ENCODE measurements around the gene HMG20A.
"Not testable (repeated sequence)": the region's sequence is repeated elsewhere in the genome, so short reads cannot be mapped to it uniquely, and the experiment has no call there.

HMG20A gene

DNA sequence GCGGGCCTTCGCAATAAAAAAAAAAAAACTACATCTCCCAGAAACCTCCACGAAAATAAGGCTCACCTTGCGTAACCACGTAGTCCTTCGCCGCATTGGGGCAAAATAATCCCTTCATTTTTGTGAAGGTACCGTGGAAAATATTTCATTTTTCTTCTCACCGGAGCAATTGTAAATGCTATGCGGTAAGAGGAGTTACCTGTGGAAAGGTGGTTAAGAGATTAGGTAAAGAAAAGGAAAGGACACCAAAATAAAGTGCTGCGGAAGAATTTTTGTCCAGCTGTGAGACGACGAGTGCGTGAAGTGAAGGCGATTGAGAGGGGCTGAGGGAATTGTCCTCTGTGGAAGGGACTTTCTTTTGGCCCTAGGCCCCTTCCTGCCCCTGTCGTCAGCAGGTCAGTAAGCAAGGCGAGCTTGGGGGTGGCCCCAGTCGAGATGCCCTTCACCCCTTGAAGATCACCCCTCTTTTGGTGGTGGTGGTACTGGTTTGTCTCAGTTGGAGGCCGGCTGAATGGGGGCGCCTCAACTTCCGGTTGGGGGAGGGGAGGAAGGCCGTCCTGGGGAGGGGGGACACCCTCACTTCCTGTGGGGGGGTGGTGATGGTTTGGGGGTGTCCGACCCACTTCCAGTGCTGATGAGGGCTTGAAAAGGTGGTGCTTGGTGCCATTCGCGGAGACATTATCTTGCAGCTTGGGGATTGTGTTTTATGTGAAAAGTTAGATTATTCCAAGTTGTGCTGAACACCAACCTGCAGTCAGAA lies at the start of gene HMG20A:
Gene HMG20A (plus strand): TSS at position 279 of the 760 bp plus-strand sequence. CDS start 37,520 bp downstream, outside the sequence.
- DNase-seq (ENCODE audit: low spot score), result peak; percentile 76

DNA sequence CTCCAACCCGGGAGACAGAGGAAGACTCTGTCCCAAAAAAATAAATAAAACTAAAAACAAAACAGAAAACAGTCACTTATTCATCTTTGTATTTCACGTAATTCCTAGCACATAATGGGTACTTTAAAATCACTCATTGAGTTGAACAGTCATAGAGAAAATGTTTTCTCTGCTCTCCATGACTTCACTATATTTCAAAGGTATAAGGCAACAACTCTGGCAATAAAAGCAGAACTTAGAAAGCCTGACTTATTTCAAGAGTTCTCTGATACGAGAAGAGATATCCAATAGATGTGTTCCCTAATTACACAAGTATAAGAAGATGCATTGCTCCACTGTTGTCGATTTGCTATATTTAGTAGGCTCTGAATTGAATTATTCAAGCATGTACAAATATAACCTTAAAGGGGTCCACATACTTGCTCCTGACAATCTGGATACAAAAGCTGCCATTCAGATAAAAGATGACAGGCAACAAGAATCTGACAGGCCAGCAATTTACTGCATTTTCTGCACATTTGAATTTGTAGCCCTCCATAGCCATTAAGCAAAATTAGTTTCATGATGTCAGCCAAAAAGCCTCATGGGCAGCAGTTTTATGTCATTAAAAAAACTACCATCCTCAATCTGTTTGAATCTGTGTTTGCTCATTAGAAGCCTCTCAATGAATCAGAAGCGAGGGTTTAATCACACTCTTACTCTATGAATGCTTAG lies 48.7 kb upstream of the HMG20A start:
- no peak for DNase-seq (ENCODE audit: low spot score)

DNA sequence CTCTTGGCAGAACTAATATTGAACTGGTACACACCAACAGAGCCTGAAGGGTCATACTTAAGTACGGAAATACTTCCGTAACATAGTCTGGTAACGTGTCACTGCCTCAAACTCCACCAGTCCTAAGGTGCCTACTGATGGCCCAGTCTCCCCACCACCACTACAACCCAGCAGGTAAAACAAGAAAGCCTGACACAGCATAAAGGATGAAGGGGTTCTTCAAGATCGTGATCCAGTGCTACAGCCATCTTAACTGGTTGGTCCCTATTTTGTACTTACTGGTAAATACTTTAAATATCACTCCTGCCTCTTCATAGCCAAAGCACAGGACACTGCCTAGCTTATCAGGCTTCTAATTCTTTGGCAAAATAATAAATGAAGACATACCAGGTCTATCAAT lies 47.2 kb upstream of the HMG20A start:
- no peak for DNase-seq (ENCODE audit: low spot score)

DNA sequence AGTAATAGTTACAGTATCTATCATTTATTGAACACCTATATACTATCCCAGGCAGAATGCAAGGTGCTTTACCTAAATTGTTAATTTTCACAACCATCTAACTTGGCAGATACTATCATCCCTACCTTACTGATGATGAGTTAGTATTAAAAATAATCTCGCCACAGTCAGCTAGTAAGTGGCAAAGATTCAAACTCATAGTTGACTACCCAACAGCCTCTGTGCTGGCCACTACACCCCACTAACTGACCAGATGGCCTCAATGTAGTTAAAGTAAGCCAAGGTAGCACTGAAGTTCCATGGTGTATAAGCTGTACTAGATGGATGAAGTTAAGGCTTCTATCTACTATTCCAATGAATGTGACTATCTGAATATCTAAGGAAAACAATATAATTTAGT lies 45.6 kb upstream of the HMG20A start:
- no peak for DNase-seq (ENCODE audit: low spot score)

DNA sequence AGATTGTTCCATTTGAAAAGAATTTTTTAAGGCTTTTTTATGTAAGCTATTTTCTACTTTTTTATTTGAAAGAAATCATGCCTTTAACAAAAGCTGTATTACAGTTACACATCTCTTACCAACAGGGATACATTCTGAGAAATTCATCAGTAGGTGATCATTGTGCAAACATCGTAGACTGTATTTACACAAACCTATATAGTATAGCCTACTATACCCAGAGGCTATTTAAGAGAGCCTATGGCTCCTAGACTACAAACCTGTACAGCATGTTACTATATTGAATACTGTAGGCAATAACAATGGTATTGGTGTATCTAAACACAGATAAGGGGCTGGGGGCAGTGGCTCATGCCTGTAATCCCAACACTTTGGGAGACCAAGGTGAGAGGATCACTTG lies 43.9 kb upstream of the HMG20A start:
- no peak for DNase-seq (ENCODE audit: low spot score)

DNA sequence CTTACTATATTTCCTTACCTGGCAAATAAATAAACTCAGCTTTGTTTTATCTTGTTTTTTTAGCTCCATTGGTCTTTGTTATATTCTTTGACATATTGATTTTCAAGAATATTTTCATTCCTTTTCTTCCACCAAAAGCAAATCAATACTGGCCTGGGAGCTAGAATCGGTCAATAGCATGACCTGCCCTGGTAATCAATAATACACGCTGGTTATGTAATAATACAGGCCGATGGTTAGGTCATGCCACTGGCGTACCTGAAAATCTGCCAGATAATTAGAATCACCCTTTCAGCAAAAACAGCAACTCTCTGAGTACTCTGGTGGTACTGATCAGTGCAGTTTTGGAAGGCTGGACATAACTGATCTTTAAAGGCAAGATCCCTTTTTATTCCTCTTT lies 40.7 kb upstream of the HMG20A start:
- DNase-seq (ENCODE audit: low spot score), result no peak

DNA sequence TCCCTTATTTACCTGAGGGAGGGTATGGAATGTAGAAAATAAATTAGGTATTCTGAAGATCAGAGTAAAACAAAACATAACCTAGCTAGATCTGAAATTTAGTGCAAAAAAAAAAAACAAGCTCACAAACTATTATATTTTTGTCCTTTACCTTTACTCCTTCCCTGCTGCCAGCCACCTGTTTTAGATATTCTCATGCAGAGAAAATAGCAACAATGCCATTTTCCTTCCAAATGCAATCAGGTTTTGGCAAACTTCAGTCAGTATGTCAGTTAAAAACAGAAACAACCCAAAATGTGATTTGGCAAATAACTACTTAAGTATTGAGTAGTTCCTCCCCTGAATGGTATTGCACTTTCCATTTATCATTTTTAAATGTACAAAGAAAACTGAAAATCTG lies 36.6 kb upstream of the HMG20A start:
- no peak for DNase-seq (ENCODE audit: low spot score)

DNA sequence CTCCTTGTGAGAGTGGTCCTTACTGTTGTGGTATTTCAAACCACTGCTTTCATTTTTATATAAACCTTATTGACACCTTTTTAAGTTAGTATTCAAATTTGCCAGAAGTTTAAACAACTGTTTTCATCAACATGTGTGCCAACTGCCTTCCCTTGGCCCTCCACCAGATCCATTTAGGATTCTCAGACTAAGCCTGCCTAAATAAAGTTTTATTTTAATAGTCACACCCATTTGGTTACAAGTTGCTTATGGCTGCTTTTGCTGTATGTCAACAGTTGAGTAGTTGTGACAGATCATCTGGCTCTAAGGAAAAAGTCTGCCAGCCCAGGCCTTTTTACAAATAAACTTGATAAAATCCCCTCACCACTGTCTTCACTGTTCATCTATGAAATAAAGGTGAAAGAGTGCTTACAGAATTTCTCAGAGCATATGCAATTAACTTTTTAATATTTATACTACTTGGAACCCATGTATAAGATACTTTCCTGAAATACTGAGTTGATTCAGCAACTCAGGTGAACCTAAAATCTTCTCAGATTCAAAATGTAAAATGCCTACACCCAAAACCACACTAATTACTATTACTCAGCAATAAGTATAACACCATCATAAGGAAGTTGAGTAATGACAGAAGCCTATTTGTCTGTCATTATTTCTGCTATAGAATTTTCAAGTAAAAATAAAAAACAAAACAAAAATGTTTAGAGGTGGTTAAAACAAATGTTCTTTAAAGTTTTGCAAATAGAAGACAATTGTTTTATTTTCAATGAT lies 35.9 kb upstream of the HMG20A start:
- DNase-seq (ENCODE audit: low spot score), result no peak

DNA sequence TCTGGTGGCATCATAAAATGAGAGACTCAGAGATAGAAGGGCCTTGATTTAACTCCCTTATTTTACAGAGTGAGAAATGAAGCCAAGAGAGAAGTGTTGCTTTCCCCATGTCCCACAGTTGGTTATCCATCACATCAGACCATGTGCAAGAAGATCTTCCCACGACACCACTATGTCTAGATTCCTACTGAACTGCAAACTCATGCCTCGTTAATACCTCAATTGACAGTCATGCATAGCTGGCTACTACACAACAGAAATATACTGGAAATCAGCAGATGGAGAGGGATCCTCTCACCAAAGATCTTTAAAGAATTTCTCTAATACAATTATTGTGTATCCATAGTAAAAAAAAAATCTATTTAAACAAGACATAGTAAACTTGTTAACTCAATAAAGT lies 34.1 kb upstream of the HMG20A start:
- DNase-seq (ENCODE audit: low spot score), result no peak

DNA sequence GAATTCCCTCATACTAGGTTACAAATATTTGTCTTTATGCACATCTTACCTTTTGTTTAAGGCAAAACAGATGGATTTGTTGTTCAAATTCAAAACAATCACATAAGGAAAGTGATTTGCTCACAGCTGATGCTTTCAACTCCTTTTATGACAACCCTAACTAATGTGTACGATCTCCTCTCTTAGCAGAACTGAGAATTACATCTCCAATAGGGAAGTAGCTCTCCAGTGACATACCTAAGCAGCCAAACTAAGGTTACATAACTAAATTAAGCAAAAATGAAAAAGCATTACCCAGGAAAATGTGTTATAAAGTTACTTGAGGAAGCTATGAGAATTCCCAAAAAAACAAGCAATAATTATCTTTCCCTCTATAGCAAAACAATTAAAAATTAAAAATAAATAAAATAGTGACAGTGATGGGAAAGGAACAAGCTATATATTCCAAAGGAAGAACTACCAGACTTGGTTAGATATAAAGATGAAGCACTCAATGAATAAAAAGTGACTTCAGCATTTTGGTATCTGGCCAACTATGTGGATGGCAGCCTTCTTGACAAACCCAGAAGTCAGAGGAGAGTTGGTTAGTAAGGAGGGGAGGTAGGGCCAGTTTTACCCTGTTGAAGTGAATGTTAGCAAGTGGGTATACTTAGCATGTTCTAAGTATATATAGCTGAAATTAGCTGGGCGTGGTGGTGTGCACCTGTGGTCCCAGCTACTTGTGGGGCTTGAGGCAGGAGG lies 33.2 kb upstream of the HMG20A start:
- DNase-seq (ENCODE audit: low spot score), result no peak

DNA sequence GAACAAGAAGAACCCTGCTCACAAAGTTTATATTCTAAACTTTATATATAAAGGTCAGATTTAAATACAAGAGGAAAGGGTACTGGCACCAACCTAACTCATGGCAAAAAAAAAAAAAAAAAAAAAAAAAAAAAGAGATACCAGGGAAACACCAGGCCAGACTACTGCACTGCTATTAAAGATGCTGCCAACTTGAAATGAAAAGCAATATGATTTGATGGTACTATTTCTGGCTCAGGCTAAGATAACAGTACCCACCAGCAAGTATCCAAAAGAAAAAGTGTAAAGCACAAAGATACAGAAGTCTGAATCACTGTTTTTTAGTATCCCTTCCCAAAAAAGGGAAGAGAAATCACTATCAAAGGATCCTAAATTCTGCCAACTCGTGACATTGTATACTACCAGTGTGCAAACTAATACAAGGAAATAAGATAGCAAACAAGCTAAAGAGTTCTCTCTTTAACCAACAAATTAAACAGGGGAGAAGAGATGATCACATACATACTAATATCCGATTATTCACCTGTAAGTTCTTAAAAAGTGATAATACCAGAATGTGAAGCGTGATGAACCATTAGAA lies 29.2 kb upstream of the HMG20A start:
- no peak for DNase-seq (ENCODE audit: low spot score)

DNA sequence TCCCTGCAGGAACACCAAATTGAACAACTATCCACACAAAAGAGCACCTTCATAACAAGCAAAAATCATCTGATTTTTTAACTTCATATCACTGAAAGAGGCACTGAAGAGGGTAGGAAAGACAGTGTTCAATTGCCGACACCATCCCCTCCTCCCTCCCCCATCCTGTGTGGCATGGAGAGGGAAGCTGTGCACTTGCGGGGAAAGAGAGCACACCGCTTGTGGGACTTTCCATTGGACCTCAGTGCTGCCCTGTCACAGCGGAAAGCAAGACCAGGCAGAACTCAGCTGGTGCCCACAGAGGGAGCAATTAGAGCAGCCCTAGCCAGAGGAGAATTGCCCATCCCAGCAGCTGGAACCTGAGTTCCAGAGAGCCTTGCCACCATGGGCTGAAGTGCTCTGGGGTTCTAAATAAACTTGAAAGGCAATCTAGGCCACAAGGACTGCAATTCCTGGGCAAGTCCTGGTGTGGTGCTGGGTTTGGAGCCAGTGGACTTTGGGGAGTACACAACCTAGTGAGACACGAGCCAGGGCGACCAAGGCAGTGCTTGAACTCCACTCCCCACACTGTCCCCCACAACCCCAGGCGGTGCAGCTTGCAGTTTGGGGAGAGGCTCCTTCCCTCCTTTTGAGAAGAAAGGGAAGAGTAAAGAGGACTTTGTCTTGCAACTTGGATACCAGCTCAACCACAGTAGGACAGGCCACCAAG lies 27.8 kb upstream of the HMG20A start:
- DNase-seq (ENCODE audit: low spot score), result no peak

DNA sequence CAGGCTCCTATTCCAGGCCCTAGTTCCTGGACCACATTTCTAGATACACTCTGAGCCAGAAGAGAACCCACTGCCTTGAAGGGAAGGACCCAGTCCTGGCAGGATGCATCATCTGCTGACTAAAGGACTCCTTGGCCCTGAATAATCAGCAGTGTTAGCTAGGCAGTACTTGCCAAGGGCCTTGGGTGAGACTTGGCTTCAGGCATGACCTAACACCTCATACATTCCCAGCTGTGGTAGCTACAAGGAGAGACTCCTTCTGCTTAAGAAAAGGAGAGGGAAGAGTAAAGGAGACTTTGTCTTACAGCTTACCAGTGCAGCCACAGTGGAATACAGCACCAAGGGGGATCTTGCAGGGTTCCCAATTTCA lies 27.2 kb upstream of the HMG20A start:
- no peak for DNase-seq (ENCODE audit: low spot score)

DNA sequence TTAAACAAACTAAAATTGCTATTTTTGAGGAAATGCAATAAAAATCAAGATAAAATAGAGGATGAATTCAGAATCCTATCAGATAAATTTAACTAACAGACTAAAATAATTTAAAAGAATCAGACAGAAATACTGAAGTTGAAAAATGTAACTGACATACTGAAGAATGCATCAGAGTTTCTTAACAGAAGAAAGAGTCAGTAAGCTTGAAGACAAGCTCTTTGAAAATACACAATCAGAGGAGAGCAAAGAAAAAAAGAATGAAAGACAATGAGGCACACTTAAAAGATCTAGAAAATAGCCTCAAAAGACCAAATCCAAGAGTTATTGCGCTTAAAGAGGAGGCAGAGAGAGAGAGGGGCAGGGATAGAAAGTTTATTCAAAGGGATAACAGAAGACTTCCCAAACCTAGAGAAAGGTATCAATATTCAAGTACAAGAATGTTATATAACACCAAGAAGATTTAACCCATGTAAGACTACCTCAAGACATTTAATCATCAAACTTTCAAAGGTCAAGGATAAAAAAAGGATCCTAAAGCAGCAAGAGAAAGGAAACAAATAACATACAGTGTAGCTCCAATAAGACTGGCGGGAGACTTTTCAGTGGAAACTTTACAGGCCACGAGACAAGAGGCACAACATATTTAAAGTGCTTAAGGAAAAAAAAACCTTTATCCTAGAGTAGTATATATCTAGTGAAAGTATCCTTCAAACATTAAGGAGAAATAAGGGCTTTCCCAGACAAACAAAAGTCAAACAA lies 25.5 kb upstream of the HMG20A start:
- DNase-seq (ENCODE audit: low spot score), result no peak

DNA sequence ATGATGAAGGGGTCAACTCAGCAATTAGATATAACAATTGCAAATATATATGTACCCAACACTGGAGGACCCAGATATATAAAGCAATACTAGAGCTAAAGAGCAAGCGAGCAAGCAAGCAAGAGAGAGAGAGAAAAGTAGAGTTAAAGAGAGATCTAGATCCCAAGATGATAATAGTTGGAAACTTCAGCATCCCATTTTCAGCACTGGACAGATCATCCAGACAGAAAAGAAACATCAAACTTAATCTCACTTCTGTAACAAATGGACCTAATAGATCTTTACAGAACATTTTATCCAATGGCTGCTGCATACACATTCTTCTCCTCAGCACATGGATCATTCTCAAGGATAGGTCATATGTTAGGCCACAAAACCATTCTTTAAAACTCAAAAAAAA lies 24.0 kb upstream of the HMG20A start:
- DNase-seq (ENCODE audit: low spot score), result no peak

DNA sequence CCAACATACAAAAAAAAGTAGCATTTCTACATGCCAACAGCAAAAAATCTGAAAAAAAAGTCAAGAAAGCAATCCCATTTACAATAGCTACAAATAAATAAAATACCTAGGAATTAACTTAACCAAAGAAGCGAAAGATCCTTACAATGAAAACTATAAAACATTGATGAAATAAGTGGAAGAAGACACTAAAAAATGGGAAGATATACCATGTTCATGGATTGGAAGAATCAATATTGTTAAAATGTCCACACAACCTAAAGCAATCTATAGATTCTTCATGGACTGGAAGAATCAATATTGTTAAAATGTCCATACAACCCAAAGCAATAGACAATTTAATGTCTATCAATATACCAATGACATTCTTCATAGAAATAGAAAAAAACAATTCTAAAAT lies 21.8 kb upstream of the HMG20A start:
- no peak for DNase-seq (ENCODE audit: low spot score)

DNA sequence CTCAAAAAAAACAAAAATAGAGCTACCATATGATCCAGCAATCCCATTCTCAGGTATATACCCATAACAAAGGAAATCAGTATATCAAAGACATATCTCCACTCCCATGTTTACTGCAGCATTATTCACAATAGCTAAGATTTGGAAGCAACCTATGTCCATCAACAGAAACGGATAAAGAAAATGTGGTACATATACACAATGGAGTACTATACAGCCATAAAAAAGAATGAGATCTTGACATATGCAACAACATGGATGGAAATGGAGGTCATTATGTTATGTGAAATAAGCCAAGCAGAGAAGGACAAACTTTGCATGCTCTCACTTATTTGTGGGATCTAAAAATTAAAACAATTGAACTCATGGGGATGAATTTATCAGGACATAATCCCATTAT lies 20.4 kb upstream of the HMG20A start:
- no peak for DNase-seq (ENCODE audit: low spot score)

DNA sequence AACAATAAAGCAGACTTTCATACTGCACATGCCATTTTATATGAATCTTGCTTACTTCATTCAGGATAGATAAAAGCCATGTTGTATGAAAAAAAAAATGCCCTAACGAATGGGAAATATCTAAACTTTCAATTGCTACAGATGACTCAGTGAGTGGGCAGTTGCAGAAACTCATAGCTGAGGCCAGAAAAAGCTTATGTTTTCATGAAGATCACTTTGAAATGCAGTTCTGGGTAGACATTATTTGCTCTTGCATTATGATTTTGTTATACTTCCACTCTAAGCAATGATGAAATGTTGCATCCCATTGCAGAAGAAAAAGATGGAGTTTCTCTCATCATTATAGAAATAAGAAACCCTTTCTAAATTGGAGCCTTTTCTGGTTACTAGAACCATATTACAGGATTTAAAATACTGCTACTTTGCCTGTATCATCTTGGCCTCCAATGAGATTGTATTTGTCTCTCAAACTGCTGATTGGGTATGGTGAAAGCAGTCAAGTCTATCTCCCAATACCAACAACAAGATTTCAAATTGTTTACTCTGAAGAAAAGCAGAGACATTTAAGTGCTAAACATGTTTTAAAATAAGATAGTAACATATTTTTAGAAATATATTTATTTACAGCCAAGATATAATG lies 17.8 kb upstream of the HMG20A start:
- no peak for DNase-seq (ENCODE audit: low spot score)

DNA sequence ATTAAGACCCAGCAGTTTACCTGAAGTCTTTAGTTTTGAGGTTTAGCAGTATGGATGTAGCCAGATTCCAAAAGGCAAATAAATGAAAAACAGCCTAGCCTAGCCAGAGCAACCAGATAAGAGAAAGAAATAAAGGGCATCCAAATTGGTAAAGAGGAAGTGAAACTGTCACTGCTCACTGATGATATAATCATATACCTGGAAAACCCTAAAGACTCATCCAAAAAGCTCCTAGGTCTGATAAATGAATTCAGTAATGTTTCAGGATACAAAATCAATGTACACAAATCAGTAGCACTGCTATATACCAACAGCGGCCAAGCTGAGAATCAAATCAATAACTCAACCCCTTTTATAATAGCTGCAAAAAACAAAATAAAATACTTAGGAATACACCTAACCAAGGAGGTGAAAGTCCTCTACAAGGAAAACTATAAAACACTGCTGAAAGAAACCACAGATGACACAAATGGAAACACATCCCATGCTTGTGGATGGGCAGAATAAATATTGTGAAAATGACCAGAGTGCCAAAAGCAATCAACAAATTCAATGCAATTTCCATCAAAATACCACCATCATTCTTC lies 14.4 kb upstream of the HMG20A start:
- DNase-seq (ENCODE audit: low spot score), result not testable (repeated sequence)

DNA sequence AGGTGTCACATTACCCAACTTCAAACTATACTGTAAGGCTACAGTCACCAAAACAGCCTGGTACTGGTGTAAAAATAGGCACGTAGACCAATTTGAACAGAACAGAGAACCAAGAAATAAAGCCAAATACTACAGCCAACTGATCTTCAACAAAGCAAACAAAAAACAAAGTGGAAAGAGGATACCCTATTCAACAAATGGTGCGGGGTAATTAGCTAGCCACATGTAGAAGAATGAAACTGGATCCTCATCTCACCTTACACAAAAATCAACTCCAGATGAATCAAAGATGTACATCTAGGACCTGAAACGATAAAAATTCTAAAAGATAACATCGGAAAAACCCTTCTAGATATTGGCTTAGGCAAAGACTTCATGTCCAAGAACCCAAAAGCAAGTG lies 13.8 kb upstream of the HMG20A start:
- DNase-seq (ENCODE audit: low spot score), result no peak

Data from globus pallidus (tissue), 1 donor.